Mesothelial cell of epicardium (in vitro differentiated cells): ENCODE measurements around the gene TAS2R13. TPM values are rescaled to one million over a fixed set of nuclear protein-coding genes. Genes with fewer than 3 reads are reported as not detected.

Source experiments
- DNase-seq, 2 experiments: peaks; one replicate each; pipeline ENCODE4 v3.0.0; 2021; ENCODE audit warnings: low spot score in 2 of 2; ENCODE audit not compliant: unreplicated experiment in 2 of 2
- H3K27ac Mint-ChIP-seq: 2 replicates; pipeline ENCODE4 v1.8.0; 2021; ENCODE audit warnings: mixed read lengths
- H3K27me3 Mint-ChIP-seq: 2 replicates; pipeline ENCODE4 v1.8.0; 2021; ENCODE audit warnings: low read depth, mixed read lengths
- H3K36me3 Mint-ChIP-seq: 2 replicates; pipeline ENCODE4 v1.8.0; 2021; ENCODE audit warnings: mixed read lengths
- H3K4me1 Mint-ChIP-seq: 2 replicates; pipeline ENCODE4 v1.8.0; 2021; ENCODE audit warnings: mixed read lengths
- H3K4me3 Mint-ChIP-seq: 2 replicates; pipeline ENCODE4 v1.8.0; 2021; ENCODE audit warnings: mild to moderate bottlenecking, moderate library complexity, mixed read lengths
- H3K9me3 Mint-ChIP-seq: 2 replicates; pipeline ENCODE4 v1.8.0; 2021; ENCODE audit warnings: mixed read lengths
- total RNA-seq: library from RNA; stranded (reverse); gene quantifications from 3 replicates; pipeline ENCODE4 v1.2.1, GENCODE V29; 2021
- TF ChIP-seq, protein P1 (sequence below): fragments of 200-600 bp; sonication (generic); IDR thresholded peaks from one replicate; pipeline ENCODE4 v1.5.0; 2021; ENCODE audit warnings: antibody characterized with exemption; ENCODE audit not compliant: unreplicated experiment

The TAS2R13 gene
- total RNA-seq, 1 donor from 2014 or later = 3.5 TPM

DNA sequence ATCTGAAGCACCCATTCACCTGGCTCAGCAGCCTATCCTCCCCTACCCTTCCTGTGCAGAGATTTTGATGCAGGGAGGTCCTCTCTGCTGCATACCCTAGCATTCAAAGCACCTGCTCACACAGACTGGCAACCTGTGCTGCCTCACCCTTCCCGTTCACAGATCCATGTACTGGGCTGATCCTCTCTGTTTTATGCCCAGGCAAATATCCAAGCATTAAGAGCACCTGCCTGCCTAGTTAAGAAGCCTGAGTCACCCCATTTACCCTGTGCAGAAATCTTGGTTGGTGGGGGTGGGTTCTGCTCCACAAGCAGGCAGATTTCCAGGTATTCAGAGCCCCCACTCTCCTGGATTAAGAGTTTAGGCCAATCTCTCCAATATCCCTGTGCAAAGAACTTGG, 8.4 kb downstream of the TAS2R13 start:
- peaks cover 47% of the 10 kb centered on the region for H3K36me3 Mint-ChIP-seq
- no peaks in the 10 kb centered on the region for H3K4me1 Mint-ChIP-seq
- peaks cover 50% of the 10 kb centered on the region for H3K9me3 Mint-ChIP-seq
- H3K27me3 Mint-ChIP-seq = no peaks in the 10 kb centered on the region
- TF ChIP-seq, protein P1, sequence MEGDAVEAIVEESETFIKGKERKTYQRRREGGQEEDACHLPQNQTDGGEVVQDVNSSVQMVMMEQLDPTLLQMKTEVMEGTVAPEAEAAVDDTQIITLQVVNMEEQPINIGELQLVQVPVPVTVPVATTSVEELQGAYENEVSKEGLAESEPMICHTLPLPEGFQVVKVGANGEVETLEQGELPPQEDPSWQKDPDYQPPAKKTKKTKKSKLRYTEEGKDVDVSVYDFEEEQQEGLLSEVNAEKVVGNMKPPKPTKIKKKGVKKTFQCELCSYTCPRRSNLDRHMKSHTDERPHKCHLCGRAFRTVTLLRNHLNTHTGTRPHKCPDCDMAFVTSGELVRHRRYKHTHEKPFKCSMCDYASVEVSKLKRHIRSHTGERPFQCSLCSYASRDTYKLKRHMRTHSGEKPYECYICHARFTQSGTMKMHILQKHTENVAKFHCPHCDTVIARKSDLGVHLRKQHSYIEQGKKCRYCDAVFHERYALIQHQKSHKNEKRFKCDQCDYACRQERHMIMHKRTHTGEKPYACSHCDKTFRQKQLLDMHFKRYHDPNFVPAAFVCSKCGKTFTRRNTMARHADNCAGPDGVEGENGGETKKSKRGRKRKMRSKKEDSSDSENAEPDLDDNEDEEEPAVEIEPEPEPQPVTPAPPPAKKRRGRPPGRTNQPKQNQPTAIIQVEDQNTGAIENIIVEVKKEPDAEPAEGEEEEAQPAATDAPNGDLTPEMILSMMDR = no peak
- H3K4me3 Mint-ChIP-seq = no peak overlapping the region
- H3K27ac Mint-ChIP-seq = no peak overlapping the region
- no peak for DNase-seq

DNA sequence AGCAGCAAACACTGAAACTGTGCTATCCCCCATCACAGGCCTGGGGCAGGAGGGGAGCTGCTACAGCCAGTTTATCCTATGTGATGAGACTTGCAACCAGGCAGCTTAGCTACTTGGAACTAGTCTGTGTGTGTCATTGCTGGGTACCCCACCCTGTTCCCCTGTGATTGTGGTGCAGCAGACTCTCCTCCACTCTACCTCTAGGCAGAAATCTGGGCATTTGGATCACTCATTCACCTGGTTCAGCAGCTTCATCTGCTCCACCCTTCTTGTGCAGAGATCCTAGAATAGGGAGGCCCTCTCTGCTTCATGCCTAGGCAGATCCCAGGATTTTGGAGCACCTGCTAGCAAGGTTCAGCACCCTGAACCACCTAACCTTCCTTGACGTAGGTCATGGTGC, 8.8 kb downstream of the TAS2R13 start:
- Mint-ChIP-seq H3K4me1 (no peaks in the 10 kb centered on the region), H3K27ac (no peak overlapping the region)

DNA sequence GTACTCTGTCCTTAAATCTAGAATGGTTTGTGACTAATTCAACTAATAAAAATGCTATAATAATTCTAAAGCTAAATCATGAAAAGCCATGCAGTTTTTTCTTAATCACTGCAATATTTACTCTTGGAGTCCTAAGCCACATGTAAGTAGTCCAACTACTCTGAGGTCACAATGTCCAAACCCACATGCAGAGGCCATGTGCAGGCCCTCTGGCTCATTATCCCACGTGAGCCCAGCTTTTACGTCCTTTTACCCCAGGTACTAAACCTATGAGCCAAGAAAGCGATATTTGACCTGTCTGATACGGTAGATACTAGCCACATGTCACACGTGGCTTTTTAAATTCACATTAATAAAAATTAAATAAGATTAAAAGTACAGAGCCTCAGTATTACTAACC, 12.5 kb downstream of the TAS2R13 start:
- no peaks in the 10 kb centered on the region for H3K27me3 Mint-ChIP-seq
- no peak overlapping the region for H3K27ac Mint-ChIP-seq
- no peaks in the 10 kb centered on the region for H3K4me1 Mint-ChIP-seq
- peaks cover 13% of the 10 kb centered on the region for H3K9me3 Mint-ChIP-seq
- DNase-seq = no peak
- no peak overlapping the region for H3K4me3 Mint-ChIP-seq
- TF ChIP-seq, protein P1 = no peak
- peaks cover 13% of the 10 kb centered on the region for H3K36me3 Mint-ChIP-seq

More for the DNA sequence above, 8.8 kb downstream of the TAS2R13 start:
- DNase-seq = no peak
- Mint-ChIP-seq H3K4me3 (no peak overlapping the region), H3K27me3 (no peaks in the 10 kb centered on the region), H3K9me3 (peaks cover 46% of the 10 kb centered on the region), H3K36me3 (peaks cover 44% of the 10 kb centered on the region)
- TF ChIP-seq, protein P1 = no peak

DNA sequence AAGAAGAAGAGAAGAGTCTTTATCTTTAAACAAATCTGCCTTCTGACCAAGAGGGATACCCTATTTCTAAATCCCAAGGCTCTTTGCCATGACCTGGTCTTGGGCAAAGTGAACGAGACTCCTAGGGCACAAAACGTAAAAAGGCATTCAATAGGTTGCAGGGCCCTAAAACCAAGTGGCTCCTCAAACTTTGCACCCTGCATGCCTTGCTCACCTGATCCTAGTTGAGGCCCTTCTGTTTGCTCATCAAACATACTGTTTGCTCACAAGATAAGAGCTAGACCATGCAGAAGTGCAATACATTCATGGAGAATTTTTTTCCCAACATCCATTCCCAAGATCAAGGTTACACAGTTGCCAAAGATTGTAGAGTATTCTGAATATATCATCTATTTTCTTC, 17.4 kb downstream of the TAS2R13 start:
- Mint-ChIP-seq H3K4me3 (no peak overlapping the region), H3K9me3 (no peaks in the 10 kb centered on the region), H3K4me1 (no peaks in the 10 kb centered on the region), H3K36me3 (peaks cover 2% of the 10 kb centered on the region), H3K27me3 (no peaks in the 10 kb centered on the region), H3K27ac (no peak overlapping the region)
- TF ChIP-seq, protein P1 = no peak
- no peak for DNase-seq

DNA sequence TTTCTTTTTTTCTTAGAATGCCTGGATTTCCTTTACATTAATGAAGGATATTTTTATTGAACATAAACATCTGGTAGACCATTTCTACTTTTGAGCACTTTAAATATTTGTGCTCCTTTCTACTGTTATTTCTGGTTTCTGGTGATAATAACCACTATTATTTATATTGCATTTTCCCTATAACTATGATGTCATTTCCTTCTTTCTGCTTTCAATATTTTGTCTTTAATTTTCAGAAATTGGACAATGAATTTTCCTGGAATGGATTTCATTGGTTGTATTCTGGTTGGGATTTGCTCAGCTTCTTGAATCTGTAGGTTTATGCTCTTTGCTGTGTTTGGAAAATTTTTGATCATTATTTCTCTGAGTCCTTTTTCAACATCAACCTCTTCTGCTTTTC, 20.1 kb downstream of the TAS2R13 start:
- H3K36me3 Mint-ChIP-seq = peaks cover 2% of the 10 kb centered on the region
- no peak overlapping the region for H3K27ac Mint-ChIP-seq
- no peak overlapping the region for H3K4me3 Mint-ChIP-seq
- TF ChIP-seq, protein P1 = no peak
- no peaks in the 10 kb centered on the region for H3K4me1 Mint-ChIP-seq
- no peak for DNase-seq
- H3K9me3 Mint-ChIP-seq = no peaks in the 10 kb centered on the region
- no peaks in the 10 kb centered on the region for H3K27me3 Mint-ChIP-seq
